ENCODE results near the gene KCND1. TPM values are rescaled to one million over a fixed set of nuclear protein-coding genes. Genes with fewer than 3 reads are reported as not detected.
"Not testable (repeated sequence)": the region's sequence is repeated elsewhere in the genome, so short reads cannot be mapped to it uniquely, and the experiment has no call there.

Gene KCND1
- total RNA-seq, 1 donor from 2014 or later: 1.8 TPM

DNA sequence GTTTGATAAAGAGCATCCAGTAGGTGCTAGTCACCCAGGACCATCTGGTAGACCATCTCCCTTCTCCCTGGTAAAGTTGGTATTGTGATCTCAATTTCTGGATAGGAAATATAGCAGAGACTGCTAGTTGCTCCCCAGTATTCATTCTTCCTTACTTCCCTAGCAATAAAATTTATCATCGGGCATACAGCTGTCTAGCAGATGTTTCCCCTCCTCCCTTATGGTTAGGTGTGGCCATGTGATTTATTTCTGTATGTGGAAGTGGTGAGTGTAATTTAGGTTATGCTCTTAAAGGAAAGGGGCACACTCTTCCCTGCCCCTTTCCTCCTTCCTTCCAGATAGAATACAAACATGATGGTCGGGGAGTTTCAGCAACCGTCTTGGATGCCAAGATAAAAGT, 12.3 kb upstream of the KCND1 start:
- DNase-seq (no peak), ATAC-seq (ENCODE audit: low read depth) (no peak)
- TF ChIP-seq, protein P1, sequence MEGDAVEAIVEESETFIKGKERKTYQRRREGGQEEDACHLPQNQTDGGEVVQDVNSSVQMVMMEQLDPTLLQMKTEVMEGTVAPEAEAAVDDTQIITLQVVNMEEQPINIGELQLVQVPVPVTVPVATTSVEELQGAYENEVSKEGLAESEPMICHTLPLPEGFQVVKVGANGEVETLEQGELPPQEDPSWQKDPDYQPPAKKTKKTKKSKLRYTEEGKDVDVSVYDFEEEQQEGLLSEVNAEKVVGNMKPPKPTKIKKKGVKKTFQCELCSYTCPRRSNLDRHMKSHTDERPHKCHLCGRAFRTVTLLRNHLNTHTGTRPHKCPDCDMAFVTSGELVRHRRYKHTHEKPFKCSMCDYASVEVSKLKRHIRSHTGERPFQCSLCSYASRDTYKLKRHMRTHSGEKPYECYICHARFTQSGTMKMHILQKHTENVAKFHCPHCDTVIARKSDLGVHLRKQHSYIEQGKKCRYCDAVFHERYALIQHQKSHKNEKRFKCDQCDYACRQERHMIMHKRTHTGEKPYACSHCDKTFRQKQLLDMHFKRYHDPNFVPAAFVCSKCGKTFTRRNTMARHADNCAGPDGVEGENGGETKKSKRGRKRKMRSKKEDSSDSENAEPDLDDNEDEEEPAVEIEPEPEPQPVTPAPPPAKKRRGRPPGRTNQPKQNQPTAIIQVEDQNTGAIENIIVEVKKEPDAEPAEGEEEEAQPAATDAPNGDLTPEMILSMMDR (IDR thresholded peaks at IDR 0.05): no peak
- CTCF ChIA-PET: no interaction called here
- no peaks in the 10 kb centered on the region for H3K4me1 Mint-ChIP-seq
- H3K27ac Mint-ChIP-seq: no peak overlapping the region
- intact Hi-C loops (cut with micrococcal nuclease): no loop called here
- H3K9me3 Mint-ChIP-seq: no peaks in the 10 kb centered on the region
- no peak overlapping the region for H3K4me3 Mint-ChIP-seq
- POLR2A ChIA-PET: no interaction called here
- peaks cover 62% of the 10 kb centered on the region for H3K36me3 Mint-ChIP-seq (ENCODE audit: low read depth)
- no peaks in the 10 kb centered on the region for H3K27me3 Mint-ChIP-seq

DNA sequence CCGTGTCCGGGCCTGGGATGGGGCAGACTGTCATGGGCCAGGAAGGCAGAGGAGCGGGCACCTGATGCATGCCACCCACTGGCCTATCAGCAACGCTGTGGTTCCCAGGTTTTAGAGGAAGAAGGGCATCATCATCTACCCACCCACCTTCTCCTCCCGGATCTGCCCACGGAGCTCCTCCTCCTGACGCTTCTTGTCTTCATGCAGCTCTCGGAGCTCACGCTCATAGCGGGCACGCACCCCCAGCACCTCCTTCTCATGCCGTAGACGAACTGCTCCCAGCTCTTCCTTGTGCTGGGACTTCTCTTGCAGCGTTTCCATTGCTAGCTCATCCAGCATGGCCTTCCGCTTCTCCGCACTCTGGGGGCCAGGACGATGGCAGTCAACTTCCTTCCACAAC, 11.4 kb upstream of the KCND1 start:
- CTCF ChIA-PET: no interaction called here
- no peaks in the 10 kb centered on the region for H3K9me3 Mint-ChIP-seq
- no peak overlapping the region for H3K4me3 Mint-ChIP-seq
- DNase-seq (no peak), ATAC-seq (ENCODE audit: low read depth) (no peak)
- intact Hi-C loops (cut with micrococcal nuclease): no loop called here
- no peak overlapping the region for H3K27ac Mint-ChIP-seq
- H3K36me3 Mint-ChIP-seq (ENCODE audit: low read depth): peaks cover 62% of the 10 kb centered on the region
- TF ChIP-seq, protein P1 (IDR thresholded peaks at IDR 0.05): no peak
- no peaks in the 10 kb centered on the region for H3K27me3 Mint-ChIP-seq
- H3K4me1 Mint-ChIP-seq: no peaks in the 10 kb centered on the region
- POLR2A ChIA-PET: no interaction called here

DNA sequence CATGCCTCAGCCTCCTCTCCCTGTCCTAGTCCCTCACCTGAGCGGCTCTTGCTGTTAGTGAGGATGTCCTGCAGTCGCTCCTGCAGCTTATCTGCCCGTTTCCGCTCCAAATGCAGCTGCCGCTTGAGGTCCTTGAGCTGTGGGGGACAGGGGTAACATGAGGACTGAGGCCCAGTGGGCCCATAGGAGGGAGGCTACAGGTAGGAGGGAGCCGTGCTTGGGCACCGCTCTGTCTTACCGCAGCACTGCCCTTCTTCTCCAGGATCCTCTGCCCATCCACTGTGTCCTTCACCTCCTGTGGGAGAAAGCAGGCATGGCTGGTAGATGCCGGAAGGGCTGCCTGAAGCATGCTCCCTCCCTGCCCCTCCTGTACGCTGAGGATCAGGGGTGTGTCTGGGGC, 9.5 kb upstream of the KCND1 start:
- DNase-seq (no peak), ATAC-seq (ENCODE audit: low read depth) (no peak)
- Mint-ChIP-seq H3K4me3 (no peak overlapping the region), H3K36me3 (ENCODE audit: low read depth) (peaks cover 73% of the 10 kb centered on the region), H3K27ac (no peak overlapping the region), H3K4me1 (no peaks in the 10 kb centered on the region), H3K27me3 (no peaks in the 10 kb centered on the region), H3K9me3 (no peaks in the 10 kb centered on the region)
- POLR2A ChIA-PET: no interaction called here
- TF ChIP-seq, protein P1 (IDR thresholded peaks at IDR 0.05): no peak
- CTCF ChIA-PET: no interaction called here
- intact Hi-C loops (cut with micrococcal nuclease): no loop called here

DNA sequence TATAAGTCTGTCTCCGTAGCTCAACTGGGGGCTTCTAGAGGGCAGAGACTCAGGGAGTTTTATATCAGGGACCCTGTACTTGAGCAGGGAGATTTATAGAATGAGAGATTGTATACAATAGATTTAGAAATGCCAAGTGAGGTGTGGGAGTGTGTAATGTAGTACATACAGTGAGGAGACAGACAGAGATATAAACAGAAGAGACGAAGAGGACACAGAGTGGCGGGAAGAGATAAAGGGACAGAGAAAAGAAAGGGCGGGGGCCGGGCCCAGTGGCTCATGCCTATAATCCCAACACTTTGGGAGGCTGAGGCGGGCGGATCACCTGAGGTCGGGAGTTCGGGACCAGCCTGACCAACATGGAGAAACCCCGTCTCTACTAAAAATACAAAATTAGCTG, 8.7 kb upstream of the KCND1 start:
- H3K4me1 Mint-ChIP-seq; ATAC-seq (ENCODE audit: low read depth); H3K4me3 Mint-ChIP-seq; H3K27me3 Mint-ChIP-seq; H3K9me3 Mint-ChIP-seq; DNase-seq; POLR2A ChIA-PET; intact Hi-C loops (cut with micrococcal nuclease); H3K27ac Mint-ChIP-seq; CTCF ChIA-PET: not testable (repeated sequence)
- H3K36me3 Mint-ChIP-seq (ENCODE audit: low read depth): peaks cover 77% of the 10 kb centered on the region

DNA sequence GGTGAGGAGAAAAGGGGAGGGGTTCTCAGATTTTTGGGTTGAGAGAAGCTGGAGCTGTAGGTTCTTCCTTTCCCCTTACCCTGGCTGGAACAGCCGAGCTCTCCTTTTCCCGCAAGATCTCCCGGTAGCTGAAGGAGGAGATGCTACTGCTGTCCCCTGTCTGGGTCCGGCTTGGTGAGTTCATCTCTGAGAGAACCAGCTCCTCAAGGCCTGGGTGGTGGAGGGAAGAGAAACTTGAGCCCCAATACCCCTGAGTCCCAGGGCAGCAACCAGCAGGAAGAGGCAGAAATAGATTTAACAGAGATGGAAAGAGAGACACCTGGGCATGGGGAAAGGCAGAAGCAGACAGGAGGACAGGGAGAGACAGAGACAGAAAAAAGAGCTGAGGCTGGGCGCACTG, 6.6 kb upstream of the KCND1 start:
- CTCF ChIA-PET: no interaction called here
- Mint-ChIP-seq H3K9me3 (no peaks in the 10 kb centered on the region), H3K27me3 (no peaks in the 10 kb centered on the region), H3K4me3 (no peak overlapping the region), H3K36me3 (ENCODE audit: low read depth) (peaks cover 72% of the 10 kb centered on the region), H3K27ac (peak overlapping the region; percentile 46), H3K4me1 (no peaks in the 10 kb centered on the region)
- ATAC-seq (ENCODE audit: low read depth): no peak
- POLR2A ChIA-PET: no interaction called here
- intact Hi-C loops (cut with micrococcal nuclease): no loop called here
- TF ChIP-seq, protein P1 (IDR thresholded peaks at IDR 0.05): no peak
- no peak for DNase-seq

DNA sequence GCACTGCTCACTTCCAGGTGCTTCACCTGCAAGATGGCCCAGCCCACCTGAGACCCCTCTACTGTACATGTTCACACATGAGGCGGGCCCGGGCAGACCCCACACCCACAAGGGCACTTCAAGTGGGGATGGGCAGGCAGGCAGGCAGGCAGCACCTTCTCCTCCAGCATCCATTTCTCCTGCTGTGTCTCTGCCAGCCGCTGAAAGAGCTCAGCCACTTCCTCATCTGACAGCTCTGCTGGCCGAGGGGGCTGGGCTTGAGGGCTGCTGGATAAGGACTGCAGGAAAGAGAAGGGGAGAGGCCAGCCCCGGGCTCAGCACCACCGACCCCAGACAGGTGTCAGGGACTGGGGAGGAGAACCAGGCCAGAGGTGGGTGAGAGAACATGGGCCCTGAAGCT, 4.4 kb upstream of the KCND1 start:
- Mint-ChIP-seq H3K27me3 (no peaks in the 10 kb centered on the region), H3K36me3 (ENCODE audit: low read depth) (peaks cover 53% of the 10 kb centered on the region), H3K4me1 (peaks cover 9% of the 10 kb centered on the region), H3K27ac (no peak overlapping the region), H3K4me3 (no peak overlapping the region), H3K9me3 (no peaks in the 10 kb centered on the region)
- intact Hi-C loops (cut with micrococcal nuclease): no loop called here
- TF ChIP-seq, protein P1 (IDR thresholded peaks at IDR 0.05): no peak
- CTCF ChIA-PET: no interaction called here
- POLR2A ChIA-PET: no interaction called here
- DNase-seq (no peak), ATAC-seq (ENCODE audit: low read depth) (no peak)
